ENCODE data around the gene KCNAB1.

DNA sequence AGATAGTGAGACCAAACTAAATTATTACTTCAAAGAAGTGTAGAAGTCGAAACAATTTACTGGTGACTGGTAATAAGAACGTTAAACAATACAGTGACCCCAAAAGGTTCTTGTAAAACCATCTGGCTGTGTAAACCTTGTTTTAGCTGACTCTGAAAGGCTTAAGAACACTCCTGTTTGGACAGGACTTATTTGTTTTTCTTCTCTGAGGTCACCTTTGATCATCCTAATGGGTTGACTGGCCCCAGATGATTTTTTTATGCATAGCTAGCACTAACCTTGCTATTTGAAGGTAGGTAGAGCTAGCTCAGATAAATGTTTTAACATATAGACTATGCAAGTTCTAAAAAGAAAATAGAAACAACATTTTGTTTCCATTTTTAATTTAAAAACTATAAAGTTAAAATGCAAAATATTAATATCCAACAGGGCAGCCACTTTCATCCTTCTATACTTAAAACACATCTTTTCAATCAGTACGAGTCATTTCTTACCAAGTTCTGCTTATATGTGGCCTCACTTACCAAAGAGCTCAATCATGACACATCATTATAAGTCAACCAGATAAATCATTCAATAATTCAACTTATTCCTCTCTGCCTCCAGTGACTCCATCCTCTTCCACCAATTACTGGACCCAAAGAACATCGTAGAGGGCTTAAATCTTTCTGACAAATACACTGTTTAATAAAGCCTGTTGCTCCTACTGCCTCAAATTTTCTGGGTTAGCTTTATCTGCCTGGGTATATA, 275.8 kb downstream of the KCNAB1 start:
- TF ChIP-seq, protein P1, sequence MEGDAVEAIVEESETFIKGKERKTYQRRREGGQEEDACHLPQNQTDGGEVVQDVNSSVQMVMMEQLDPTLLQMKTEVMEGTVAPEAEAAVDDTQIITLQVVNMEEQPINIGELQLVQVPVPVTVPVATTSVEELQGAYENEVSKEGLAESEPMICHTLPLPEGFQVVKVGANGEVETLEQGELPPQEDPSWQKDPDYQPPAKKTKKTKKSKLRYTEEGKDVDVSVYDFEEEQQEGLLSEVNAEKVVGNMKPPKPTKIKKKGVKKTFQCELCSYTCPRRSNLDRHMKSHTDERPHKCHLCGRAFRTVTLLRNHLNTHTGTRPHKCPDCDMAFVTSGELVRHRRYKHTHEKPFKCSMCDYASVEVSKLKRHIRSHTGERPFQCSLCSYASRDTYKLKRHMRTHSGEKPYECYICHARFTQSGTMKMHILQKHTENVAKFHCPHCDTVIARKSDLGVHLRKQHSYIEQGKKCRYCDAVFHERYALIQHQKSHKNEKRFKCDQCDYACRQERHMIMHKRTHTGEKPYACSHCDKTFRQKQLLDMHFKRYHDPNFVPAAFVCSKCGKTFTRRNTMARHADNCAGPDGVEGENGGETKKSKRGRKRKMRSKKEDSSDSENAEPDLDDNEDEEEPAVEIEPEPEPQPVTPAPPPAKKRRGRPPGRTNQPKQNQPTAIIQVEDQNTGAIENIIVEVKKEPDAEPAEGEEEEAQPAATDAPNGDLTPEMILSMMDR (IDR thresholded peaks at IDR 0.05; ENCODE audit: insufficient read depth, low read length, poor library complexity, severe bottlenecking): no peak
- no peak for TF ChIP-seq EZH2phosphoT487 (conservative IDR thresholded peaks at IDR 0.05; ENCODE audit: low read length)
